HG02870 (cell line): Measurements from ENCODE around the gene PLCL2.
A peak's percentile ranks its signal among the peaks of the same experiment; 100 is the strongest.

Source experiments
- ATAC-seq: cut with Tn5 transposase; IDR thresholded peaks from one replicate; pipeline ENCODE4 v1.9.1; 2021; ENCODE audit warnings: mild to moderate bottlenecking, moderate library complexity; ENCODE audit not compliant: unreplicated experiment

PLCL2 gene

GRCh38 chr3:16864610-16865313 lies 20.0 kb upstream of the PLCL2 start:
- ATAC-seq = no peak

GRCh38 chr3:16865335-16865734 lies 19.4 kb upstream of the PLCL2 start:
- ATAC-seq = no peak

GRCh38 chr3:16866571-16866970 lies 18.2 kb upstream of the PLCL2 start:
- ATAC-seq = no peak

- no peak for ATAC-seq
These were observed 16.2 kb upstream of the PLCL2 start for GRCh38 chr3:16868513-16868912.

GRCh38 chr3:16869261-16870005 lies 15.3 kb upstream of the PLCL2 start:
- no peak for ATAC-seq

GRCh38 chr3:16871915-16872842 lies 12.6 kb upstream of the PLCL2 start:
- no peak for ATAC-seq

- ATAC-seq = no peak
These were observed 10.9 kb upstream of the PLCL2 start for GRCh38 chr3:16873872-16874271.

- ATAC-seq = no peak
These were observed 8.7 kb upstream of the PLCL2 start for GRCh38 chr3:16875876-16876550.

GRCh38 chr3:16877505-16877904 lies 7.2 kb upstream of the PLCL2 start:
- ATAC-seq = no peak

GRCh38 chr3:16877911-16878310 lies 6.8 kb upstream of the PLCL2 start:
- no peak for ATAC-seq

- ATAC-seq = no peak
These were observed 2.7 kb upstream of the PLCL2 start for GRCh38 chr3:16881896-16882630.

- no peak for ATAC-seq
These were observed 1.6 kb upstream of the PLCL2 start for GRCh38 chr3:16883057-16883722.

- no peak for ATAC-seq
These were observed 1.1 kb upstream of the PLCL2 start for GRCh38 chr3:16883723-16884083.

GRCh38 chr3:16884084-16884747 lies 539 bp upstream of the PLCL2 start:
- ATAC-seq = peak; percentile 45

GRCh38 chr3:16885593-16886302 lies 993 bp downstream of the PLCL2 start:
- peak; percentile 33 for ATAC-seq

- ATAC-seq = no peak
These were observed 1.5 kb downstream of the PLCL2 start for GRCh38 chr3:16886303-16886683.

GRCh38 chr3:16887130-16887529 lies 2.4 kb downstream of the PLCL2 start:
- ATAC-seq = no peak

GRCh38 chr3:16888356-16888755 lies 3.6 kb downstream of the PLCL2 start:
- no peak for ATAC-seq
